CD4-positive, alpha-beta T cell (primary cell): Measurements from ENCODE around the gene LCN9. TPM values are rescaled to one million over a fixed set of nuclear protein-coding genes. Genes with fewer than 3 reads are reported as not detected.

ENCODE experiments used
- ATAC-seq: fragments of 200-7000 bp; cut with Tn5 transposase; one replicate; pipeline ENCODE4 v1.10.0; 2022; ENCODE audit warnings: mild to moderate bottlenecking; ENCODE audit not compliant: poor library complexity
- CTCF ChIA-PET: fragments of 350-600 bp; sonication (Branson Sonifier 250); formaldehyde crosslinking; loops from one replicate; lab custom pipeline; 2021; ENCODE audit warnings: antibody characterized with exemption, inconsistent platforms; lab: Charles Lee
- POLR2A ChIA-PET: fragments of 350-600 bp; sonication (Branson Sonifier 250); formaldehyde crosslinking; loops from one replicate; lab custom pipeline; 2021; ENCODE audit warnings: antibody characterized with exemption, inconsistent platforms; lab: Charles Lee
- DNase-seq, 14 experiments: peaks; one replicate each; pipeline ENCODE4 v3.0.0-alpha.2; 2013 to 2020; ENCODE audit warnings: mixed read lengths in 2 of 14
- H3K27ac ChIP-seq, 2 donors: one replicate each; pipeline versions ENCODE4 v1.5.1 to v1.7.0; 2013; ENCODE audit warnings: low read length in 2 of 2, low read depth in 1 of 2, mild to moderate bottlenecking in 1 of 2
- H3K27me3 ChIP-seq, 2 experiments: 1 replicate in 1 of 2; 2 replicates in 1 of 2; pipeline versions ENCODE4 v1.6.1 to v1.7.0; 2013; ENCODE audit warnings: low read length in 2 of 2, control low read depth in 1 of 2, mild to moderate bottlenecking in 1 of 2, moderate library complexity in 1 of 2; ENCODE audit not compliant: insufficient read depth in 2 of 2, control insufficient read depth in 1 of 2
- H3K36me3 ChIP-seq: one replicate; pipeline ENCODE4 v1.6.1; 2013; ENCODE audit warnings: low read length, control low read depth; ENCODE audit not compliant: insufficient read depth
- H3K4me1 ChIP-seq: one replicate; pipeline ENCODE4 v1.6.1; 2013; ENCODE audit warnings: low read length, control low read depth; ENCODE audit not compliant: insufficient read depth
- H3K4me3 ChIP-seq: one replicate; pipeline ENCODE4 v1.5.1; 2013; ENCODE audit warnings: mild to moderate bottlenecking, low read length, moderate library complexity
- H3K9me3 ChIP-seq, 2 experiments: 1 replicate in 1 of 2; 2 replicates in 1 of 2; pipeline versions ENCODE4 v1.6.1 to v1.7.0; 2013; ENCODE audit warnings: low read length in 2 of 2, mild to moderate bottlenecking in 2 of 2, control low read depth in 1 of 2, moderate library complexity in 1 of 2; ENCODE audit not compliant: control insufficient read depth in 1 of 2, insufficient read depth in 1 of 2
- H3K27ac Mint-ChIP-seq: one replicate; pipeline ENCODE4 v1.8.0; 2020; ENCODE audit warnings: mixed read lengths
- H3K27me3 Mint-ChIP-seq: one replicate; pipeline ENCODE4 v1.8.0; 2021; ENCODE audit warnings: mixed read lengths
- H3K36me3 Mint-ChIP-seq: one replicate; pipeline ENCODE4 v1.8.0; 2021; ENCODE audit warnings: low read depth, mixed read lengths
- H3K4me1 Mint-ChIP-seq: one replicate; pipeline ENCODE4 v1.8.0; 2021; ENCODE audit warnings: low read depth, mixed read lengths
- H3K4me3 Mint-ChIP-seq: one replicate; pipeline ENCODE4 v1.8.0; 2020; ENCODE audit warnings: mild to moderate bottlenecking, mixed read lengths
- H3K9me3 Mint-ChIP-seq: one replicate; pipeline ENCODE4 v1.8.0; 2020; ENCODE audit warnings: mixed read lengths
- CTCF ChIP-seq: fragments of 200-600 bp; IDR thresholded peaks from one replicate; pipeline ENCODE4 v1.8.0; 2022; ENCODE audit warnings: antibody characterized with exemption, mild to moderate bottlenecking
- intact Hi-C, 2 experiments: fragments of 100-400 bp; cut with DNase I in 1 of 2; cut with micrococcal nuclease in 1 of 2; formaldehyde crosslinking; loops; one replicate each; pipeline versions ENCODE4 v1.15.1 to v1.9.0; 2023 to 2025; cut with DNase I, micrococcal nuclease
- total RNA-seq, 174 experiments: library from RNA in 2 of 174; stranded (reverse) in 2 of 174; gene quantifications; one replicate each; pipeline ENCODE4 v1.2.3 and lab custom pipeline; 2021 to 2026

LCN9 gene
- total RNA-seq, 2 experiments from 2014 or later = not detected

GRCh38 chr9:135704483-135704882 lies 41.4 kb downstream of the LCN9 start:
- Histone ChIP-seq H3K27me3 (peaks cover 14 to 22% of the 10 kb centered on the region in 2 experiments), H3K9me3 (peaks cover 0 to 20% of the 10 kb centered on the region in 2 experiments), H3K27ac (no peak overlapping the region), H3K36me3 (no peaks in the 10 kb centered on the region), H3K4me3 (no peak overlapping the region), H3K4me1 (peaks cover 14% of the 10 kb centered on the region)
- no peaks in the 10 kb centered on the region for H3K4me1 Mint-ChIP-seq
- H3K4me3 Mint-ChIP-seq = no peak overlapping the region
- H3K36me3 Mint-ChIP-seq = no peaks in the 10 kb centered on the region
- ATAC-seq (no peak), DNase-seq (no peak)
- intact Hi-C loops = no loop called here
- H3K27ac Mint-ChIP-seq = no peak overlapping the region
- H3K27me3 Mint-ChIP-seq = peaks cover 12% of the 10 kb centered on the region
- H3K9me3 Mint-ChIP-seq = no peaks in the 10 kb centered on the region
- TF ChIP-seq CTCF = no peak
- POLR2A ChIA-PET = no interaction called here
- CTCF ChIA-PET = no interaction called here

GRCh38 chr9:135705376-135705775 lies 42.3 kb downstream of the LCN9 start:
- no peak for DNase-seq
- POLR2A ChIA-PET = no interaction called here

GRCh38 chr9:135706288-135706687 lies 43.2 kb downstream of the LCN9 start:
- H3K27ac ChIP-seq = no peak overlapping the region
- H3K4me1 ChIP-seq = peaks cover 11% of the 10 kb centered on the region
- H3K9me3 ChIP-seq = peaks cover 0 to 20% of the 10 kb centered on the region in 2 experiments
- no peaks in the 10 kb centered on the region for H3K4me1 Mint-ChIP-seq
- TF ChIP-seq CTCF = no peak
- intact Hi-C loops = no loop called here
- H3K36me3 ChIP-seq = no peaks in the 10 kb centered on the region
- H3K36me3 Mint-ChIP-seq = no peaks in the 10 kb centered on the region
- CTCF ChIA-PET = no interaction called here
- DNase-seq = no peak
- H3K27ac Mint-ChIP-seq = no peak overlapping the region
- H3K4me3 ChIP-seq = no peak overlapping the region
- no peak for ATAC-seq
- peaks cover 14 to 22% of the 10 kb centered on the region in 2 experiments for H3K27me3 ChIP-seq
- POLR2A ChIA-PET = no interaction called here
- peaks cover 12% of the 10 kb centered on the region for H3K27me3 Mint-ChIP-seq
- no peak overlapping the region for H3K4me3 Mint-ChIP-seq
- H3K9me3 Mint-ChIP-seq = no peaks in the 10 kb centered on the region

More at GRCh38 chr9:135705376-135705775, 42.3 kb downstream of the LCN9 start:
- CTCF ChIA-PET = no interaction called here
- Histone ChIP-seq H3K36me3 (no peaks in the 10 kb centered on the region), H3K4me3 (no peak overlapping the region), H3K4me1 (peaks cover 14% of the 10 kb centered on the region), H3K27ac (no peak overlapping the region), H3K27me3 (peaks cover 14 to 22% of the 10 kb centered on the region in 2 experiments), H3K9me3 (peaks cover 0 to 20% of the 10 kb centered on the region in 2 experiments)
- Mint-ChIP-seq H3K4me3 (no peak overlapping the region), H3K27me3 (peaks cover 12% of the 10 kb centered on the region), H3K27ac (no peak overlapping the region), H3K36me3 (no peaks in the 10 kb centered on the region), H3K4me1 (no peaks in the 10 kb centered on the region), H3K9me3 (no peaks in the 10 kb centered on the region)
- intact Hi-C loops = no loop called here
- no peak for TF ChIP-seq CTCF
- no peak for ATAC-seq
